Activated T-helper 2 cell treated with anti-CD3 and anti-CD28 coated beads, Interferon-gamma antibody, Interleukin-2, Interleukin-4, amounts not matched to agents 10 μg/mL and 5 μg/mL and 100 μg/mL, durations not matched to agents 14 hours and 24 hours and 36 hours (primary cell): Measurements from ENCODE around the gene WDR86. TPM values are rescaled to one million over a fixed set of nuclear protein-coding genes. Genes with fewer than 3 reads are reported as not detected.

ENCODE experiments used
- DNase-seq: peaks from one replicate; pipeline ENCODE4 v3.0.0; 2021; ENCODE audit warnings: low spot score
- H3K27ac Mint-ChIP-seq: one replicate; pipeline ENCODE4 v1.8.0; 2021; ENCODE audit warnings: mixed read lengths
- H3K27me3 Mint-ChIP-seq: one replicate; pipeline ENCODE4 v1.8.0; 2021; ENCODE audit warnings: low read depth, mixed read lengths
- H3K36me3 Mint-ChIP-seq: one replicate; pipeline ENCODE4 v1.8.0; 2021; ENCODE audit warnings: low read depth, mixed read lengths
- H3K4me1 Mint-ChIP-seq: one replicate; pipeline ENCODE4 v1.8.0; 2021; ENCODE audit warnings: low read depth, mixed read lengths
- H3K4me3 Mint-ChIP-seq: one replicate; pipeline ENCODE4 v1.8.0; 2021; ENCODE audit warnings: low read depth, mild to moderate bottlenecking, moderate library complexity, mixed read lengths
- H3K9me3 Mint-ChIP-seq: one replicate; pipeline ENCODE4 v1.8.0; 2021; ENCODE audit warnings: mixed read lengths
- intact Hi-C: fragments of 100-400 bp; cut with micrococcal nuclease; formaldehyde crosslinking; loops from one replicate; pipeline ENCODE4 v1.15.1; 2023
- total RNA-seq: library from RNA; stranded (reverse); gene quantifications from 2 replicates; pipeline ENCODE4 v1.2.3, GENCODE V29; 2022

Gene WDR86
- total RNA-seq, 1 donor from 2014 or later: not detected

DNA sequence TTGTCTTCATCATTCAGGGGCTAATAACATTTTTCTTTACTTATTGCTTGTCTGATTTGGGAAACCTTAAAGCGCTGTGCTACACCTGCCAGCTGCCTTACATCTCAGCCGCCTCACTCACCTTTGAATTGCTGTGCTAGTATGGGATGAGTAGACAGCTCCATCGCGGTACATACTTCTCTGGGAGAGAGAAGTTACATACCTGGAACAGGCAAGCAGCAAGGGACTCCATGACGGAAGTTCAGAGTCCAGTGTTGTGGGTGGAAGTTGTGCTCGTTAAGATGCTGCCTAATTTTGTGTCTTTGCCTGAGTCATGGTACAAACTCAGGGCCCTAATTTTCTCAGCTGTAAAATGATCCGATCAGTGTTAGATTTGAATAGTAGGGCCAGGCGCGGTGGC lies 66.3 kb downstream of the WDR86 start:
- H3K4me3 Mint-ChIP-seq: peak overlapping the region; percentile 82
- peaks cover 35% of the 10 kb centered on the region for H3K4me1 Mint-ChIP-seq
- peaks cover 9% of the 10 kb centered on the region for H3K9me3 Mint-ChIP-seq
- intact Hi-C loops: no loop called here
- DNase-seq: no peak
- no peaks in the 10 kb centered on the region for H3K27me3 Mint-ChIP-seq
- peak overlapping the region; percentile 83 for H3K27ac Mint-ChIP-seq
- peaks cover 33% of the 10 kb centered on the region for H3K36me3 Mint-ChIP-seq

DNA sequence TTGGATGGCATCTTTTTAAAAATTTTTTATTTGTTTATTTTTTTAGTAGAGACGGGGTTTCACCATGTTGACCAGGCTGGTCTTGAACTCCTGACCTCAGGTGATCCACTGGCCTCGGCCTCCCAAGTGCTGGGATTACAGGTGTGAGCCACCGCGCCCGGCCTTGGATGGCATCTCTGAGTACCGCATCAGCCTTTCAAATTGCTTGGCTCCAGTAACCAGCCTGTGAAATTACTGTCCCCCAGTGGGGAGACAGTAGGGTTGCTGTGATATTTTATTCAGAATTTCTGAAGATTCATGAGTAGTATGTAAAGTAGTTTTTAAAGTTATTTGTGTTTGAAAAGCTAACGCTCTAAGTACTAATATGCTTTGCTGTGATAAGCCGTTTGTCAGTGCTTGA lies 67.0 kb downstream of the WDR86 start:
- Mint-ChIP-seq H3K4me1 (peaks cover 32% of the 10 kb centered on the region), H3K27ac (peak overlapping the region; percentile 83), H3K36me3 (peaks cover 28% of the 10 kb centered on the region), H3K4me3 (peak overlapping the region; percentile 82), H3K9me3 (peaks cover 9% of the 10 kb centered on the region), H3K27me3 (no peaks in the 10 kb centered on the region)
- DNase-seq: no peak
- intact Hi-C loops: loop anchor here (1.0 kb wide), 1 partner anchor 7 kb away; no protein-coding TSS in a partner anchor

DNA sequence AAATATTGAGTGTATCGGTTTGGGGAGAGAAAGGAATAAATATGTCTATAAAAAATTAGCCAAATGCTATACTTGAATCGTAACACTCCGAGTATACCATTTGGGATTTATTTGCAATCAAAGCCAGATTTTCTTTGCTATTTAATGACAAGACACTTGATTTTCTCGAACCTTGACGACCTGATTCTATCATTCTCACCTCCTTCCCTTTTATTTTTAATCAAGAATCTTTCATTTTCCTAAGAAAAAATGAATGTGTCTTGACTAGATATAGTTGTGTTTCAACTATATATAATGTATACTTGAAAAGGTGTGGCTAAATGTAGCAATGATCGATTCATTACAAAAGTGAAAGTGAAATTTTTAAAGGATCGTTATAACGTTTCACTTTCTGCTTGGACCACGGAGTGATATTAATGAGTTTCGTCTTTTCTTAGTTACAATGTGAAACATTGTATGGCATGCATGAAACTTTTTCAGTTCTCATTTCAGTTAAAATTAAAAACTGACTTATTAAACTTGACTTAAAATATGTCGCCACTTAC lies 67.7 kb downstream of the WDR86 start:
- peak overlapping the region; percentile 83 for H3K27ac Mint-ChIP-seq
- intact Hi-C loops: loop anchor here (1.0 kb wide), 1 partner anchor 8 kb away; no protein-coding TSS in a partner anchor
- H3K36me3 Mint-ChIP-seq: peaks cover 25% of the 10 kb centered on the region
- DNase-seq: no peak
- H3K27me3 Mint-ChIP-seq: no peaks in the 10 kb centered on the region
- peaks cover 9% of the 10 kb centered on the region for H3K9me3 Mint-ChIP-seq
- peak overlapping the region; percentile 82 for H3K4me3 Mint-ChIP-seq
- peaks cover 30% of the 10 kb centered on the region for H3K4me1 Mint-ChIP-seq

DNA sequence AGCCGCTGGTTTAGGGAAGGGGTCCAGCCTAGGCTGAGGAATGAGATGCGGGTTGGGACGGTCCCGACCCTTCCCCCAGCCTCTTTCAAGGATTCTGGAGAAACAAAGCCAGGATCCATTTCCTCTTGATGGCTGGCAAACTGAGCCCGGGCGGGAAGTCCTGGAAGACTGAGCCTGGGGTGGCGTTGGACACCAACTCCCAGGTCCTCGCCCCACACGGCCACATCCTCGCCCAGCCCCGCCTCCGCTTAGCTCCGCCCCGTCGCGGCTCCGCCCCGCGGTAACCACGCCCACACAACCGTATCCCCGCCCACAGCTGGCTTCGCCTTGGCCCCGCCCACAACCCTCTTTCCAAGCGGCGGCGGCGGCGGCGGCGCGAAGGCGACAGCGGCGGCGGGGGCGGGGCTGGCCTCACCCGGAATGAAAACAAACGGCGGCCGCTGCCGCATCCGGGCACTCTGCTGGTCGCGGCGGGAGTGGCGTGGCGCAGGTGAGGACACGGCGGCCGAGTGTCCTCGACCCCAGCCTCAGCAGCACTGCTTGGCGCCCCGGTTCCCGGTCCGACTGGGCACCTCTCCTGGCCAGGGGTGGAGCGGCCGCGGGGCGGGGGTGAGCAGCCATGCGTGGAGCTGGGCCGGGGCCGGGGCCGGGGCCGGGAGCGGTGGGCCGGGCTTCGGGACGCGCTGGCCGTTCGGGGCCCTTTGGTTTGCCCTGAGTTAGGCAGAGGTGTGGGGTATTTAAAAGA lies 68.3 kb downstream of the WDR86 start, which contains the start of gene NUB1:
TSS of gene NUB1 (plus strand) at position 456 of the 745 bp plus-strand sequence. CDS start 3,538 bp downstream, outside the sequence.
- H3K27ac Mint-ChIP-seq: peak within 1 kb of the TSS; percentile 83
- peak; percentile 91 for DNase-seq
- H3K4me3 Mint-ChIP-seq: peak within 1 kb of the TSS; percentile 82

DNA sequence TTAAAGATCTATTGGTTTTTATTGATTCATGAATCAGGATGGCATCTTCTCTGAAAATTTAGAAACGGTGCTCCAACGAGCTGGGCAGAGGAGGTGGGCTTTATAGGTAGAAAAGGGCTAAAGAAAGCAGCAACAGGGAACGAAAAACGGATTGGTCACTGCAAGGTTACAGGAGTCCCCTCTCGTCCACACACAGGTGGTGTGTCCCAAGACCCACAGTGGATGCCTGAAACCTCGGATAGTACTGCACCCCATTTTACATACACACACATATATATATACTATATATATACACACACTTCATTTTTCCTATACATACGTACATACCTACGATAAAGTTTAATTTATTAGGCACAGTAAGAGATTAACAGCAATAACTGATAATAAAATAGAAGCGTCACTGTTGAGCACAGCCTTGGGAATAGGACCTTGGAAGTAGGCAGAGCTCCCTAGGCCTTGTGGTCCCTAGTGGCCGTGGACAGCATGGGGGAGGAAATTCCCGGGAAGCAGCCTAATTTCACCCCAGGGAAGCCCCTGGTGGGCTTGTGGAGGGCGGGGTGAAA lies 69.0 kb downstream of the WDR86 start:
- H3K9me3 Mint-ChIP-seq: peaks cover 9% of the 10 kb centered on the region
- no peaks in the 10 kb centered on the region for H3K27me3 Mint-ChIP-seq
- peaks cover 25% of the 10 kb centered on the region for H3K4me1 Mint-ChIP-seq
- no peak for DNase-seq
- peaks cover 15% of the 10 kb centered on the region for H3K36me3 Mint-ChIP-seq
- peak overlapping the region; percentile 35 for H3K4me3 Mint-ChIP-seq
- H3K27ac Mint-ChIP-seq: no peak overlapping the region
- intact Hi-C loops: no loop called here

More for the DNA sequence above, 68.3 kb downstream of the WDR86 start, which contains the start of gene NUB1:
- Mint-ChIP-seq H3K9me3 (peaks cover 9% of the 10 kb centered on the region), H3K36me3 (peaks cover 22% of the 10 kb centered on the region), H3K27me3 (no peaks in the 10 kb centered on the region), H3K4me1 (peaks cover 30% of the 10 kb centered on the region)
- intact Hi-C loops: loop anchor here (1.0 kb wide), 1 partner anchor 9 kb away; no protein-coding TSS in a partner anchor

DNA sequence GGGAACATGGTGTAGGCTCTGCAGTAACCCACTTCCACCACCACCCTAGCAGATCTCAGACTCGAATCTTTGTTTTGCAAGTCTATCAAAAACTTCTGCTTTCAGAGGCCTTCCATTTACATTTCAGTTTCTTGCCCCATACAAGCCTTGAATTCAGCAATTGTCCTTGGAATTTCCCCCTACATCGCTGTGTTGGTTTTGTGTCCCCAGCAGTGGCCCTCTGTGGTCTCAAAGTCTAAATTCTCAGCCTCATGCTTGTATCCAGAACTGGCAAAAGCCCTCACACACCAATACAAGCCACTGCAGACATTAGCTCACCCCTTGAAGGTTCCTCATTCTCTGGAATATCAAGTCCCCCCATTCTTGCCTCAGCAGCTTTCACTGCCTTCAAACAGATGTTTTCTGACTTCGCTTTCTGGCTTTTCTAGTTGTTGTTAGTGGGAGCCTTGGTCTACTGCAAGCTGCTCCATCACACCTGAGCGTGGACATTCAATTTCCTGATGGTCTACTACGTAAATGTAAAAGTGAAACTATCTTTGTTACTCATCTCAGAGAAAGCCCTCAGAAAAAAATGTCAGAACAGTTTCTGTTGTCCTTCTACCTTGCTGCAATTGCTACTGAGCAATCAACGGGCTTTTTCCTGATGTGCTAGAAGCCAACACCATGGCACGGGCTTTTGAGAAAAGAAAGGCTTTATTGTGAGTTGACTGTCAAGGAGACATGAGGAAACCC lies 70.0 kb downstream of the WDR86 start:
- no peak overlapping the region for H3K4me3 Mint-ChIP-seq
- peak overlapping the region; percentile 71 for H3K27ac Mint-ChIP-seq
- peaks cover 22% of the 10 kb centered on the region for H3K4me1 Mint-ChIP-seq
- intact Hi-C loops: no loop called here
- H3K27me3 Mint-ChIP-seq: no peaks in the 10 kb centered on the region
- peaks cover 9% of the 10 kb centered on the region for H3K9me3 Mint-ChIP-seq
- no peak for DNase-seq
- peaks cover 10% of the 10 kb centered on the region for H3K36me3 Mint-ChIP-seq

DNA sequence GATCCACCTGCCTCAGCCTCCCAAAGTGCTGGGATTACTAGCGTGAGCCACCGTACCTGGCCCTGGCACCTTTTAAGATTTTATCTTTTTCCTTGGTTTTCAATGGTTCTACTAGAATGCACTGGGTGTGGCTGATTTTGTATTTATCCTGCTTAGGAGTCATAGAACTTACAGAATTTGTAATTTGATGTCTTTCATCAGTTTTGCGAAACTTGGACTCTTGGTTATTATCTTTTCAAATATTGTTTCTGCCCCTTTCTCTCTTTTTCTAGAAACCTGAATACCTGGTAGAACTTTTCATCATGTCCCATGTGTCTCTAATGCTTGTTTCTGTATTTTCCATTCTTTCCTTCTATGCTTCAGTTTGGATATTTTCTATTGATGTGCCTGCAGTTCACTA lies 71.0 kb downstream of the WDR86 start:
- DNase-seq: no peak
- peaks cover 22% of the 10 kb centered on the region for H3K4me1 Mint-ChIP-seq
- H3K36me3 Mint-ChIP-seq: peaks cover 10% of the 10 kb centered on the region
- H3K9me3 Mint-ChIP-seq: peaks cover 9% of the 10 kb centered on the region
- no peak overlapping the region for H3K27ac Mint-ChIP-seq
- intact Hi-C loops: no loop called here
- H3K27me3 Mint-ChIP-seq: no peaks in the 10 kb centered on the region
- H3K4me3 Mint-ChIP-seq: no peak overlapping the region

DNA sequence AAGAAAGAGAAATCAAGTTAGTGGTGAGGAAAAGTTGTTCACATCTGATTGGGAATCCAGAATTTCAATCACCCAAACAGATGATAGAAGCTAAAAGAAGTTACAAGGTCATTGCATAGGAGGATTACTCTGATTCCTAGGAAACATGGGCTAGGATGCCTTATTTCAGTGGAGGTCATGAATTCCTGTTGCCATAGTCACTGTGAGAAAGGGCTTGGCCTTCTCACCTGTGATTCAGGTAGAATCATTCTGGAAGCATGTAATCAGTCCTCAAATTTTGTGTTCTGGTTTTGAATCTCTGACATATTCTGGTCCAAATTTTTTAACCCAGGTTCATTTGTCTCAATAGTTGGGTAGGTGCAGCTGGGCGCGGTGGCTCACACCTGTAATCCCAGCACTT lies 72.5 kb downstream of the WDR86 start:
- no peaks in the 10 kb centered on the region for H3K27me3 Mint-ChIP-seq
- intact Hi-C loops: no loop called here
- H3K27ac Mint-ChIP-seq: no peak overlapping the region
- DNase-seq: no peak
- no peak overlapping the region for H3K4me3 Mint-ChIP-seq
- H3K9me3 Mint-ChIP-seq: peaks cover 9% of the 10 kb centered on the region
- peaks cover 3% of the 10 kb centered on the region for H3K36me3 Mint-ChIP-seq
- peaks cover 15% of the 10 kb centered on the region for H3K4me1 Mint-ChIP-seq

DNA sequence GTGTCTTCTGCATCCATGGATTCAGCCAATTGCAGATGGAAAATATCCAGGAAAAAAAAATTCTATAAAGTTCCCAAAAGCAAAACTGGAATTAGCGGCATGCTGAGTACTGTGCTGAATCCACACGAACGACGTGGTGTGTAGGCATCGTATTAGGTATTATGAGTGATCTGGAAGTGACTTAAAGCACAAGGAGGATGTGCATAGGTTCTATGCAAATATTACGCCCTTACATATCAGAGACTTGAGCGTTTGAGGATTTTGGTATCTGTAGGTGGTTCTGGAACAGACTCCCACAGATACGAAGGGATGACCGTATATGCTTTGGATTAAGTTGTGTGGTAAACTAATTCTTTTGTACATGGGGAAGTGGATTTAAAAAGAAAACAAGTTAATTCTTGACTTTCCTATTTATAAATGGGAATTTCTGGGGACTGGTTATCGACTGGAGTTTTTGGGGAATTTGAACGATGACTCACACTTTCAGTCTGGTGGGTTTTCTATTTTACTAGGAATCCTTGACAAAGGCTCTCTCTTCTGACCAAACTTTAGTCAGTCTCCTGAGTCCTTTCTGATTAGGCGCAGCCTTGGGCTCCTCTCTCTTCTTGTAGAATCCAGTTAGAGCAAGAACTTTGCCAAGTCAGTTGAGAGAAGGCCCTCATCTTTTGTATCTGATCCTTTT lies 73.7 kb downstream of the WDR86 start:
- Mint-ChIP-seq H3K27ac (no peak overlapping the region), H3K4me3 (no peak overlapping the region), H3K4me1 (peaks cover 15% of the 10 kb centered on the region), H3K27me3 (no peaks in the 10 kb centered on the region), H3K9me3 (peaks cover 9% of the 10 kb centered on the region), H3K36me3 (peaks cover 3% of the 10 kb centered on the region)
- intact Hi-C loops: no loop called here
- DNase-seq: no peak

DNA sequence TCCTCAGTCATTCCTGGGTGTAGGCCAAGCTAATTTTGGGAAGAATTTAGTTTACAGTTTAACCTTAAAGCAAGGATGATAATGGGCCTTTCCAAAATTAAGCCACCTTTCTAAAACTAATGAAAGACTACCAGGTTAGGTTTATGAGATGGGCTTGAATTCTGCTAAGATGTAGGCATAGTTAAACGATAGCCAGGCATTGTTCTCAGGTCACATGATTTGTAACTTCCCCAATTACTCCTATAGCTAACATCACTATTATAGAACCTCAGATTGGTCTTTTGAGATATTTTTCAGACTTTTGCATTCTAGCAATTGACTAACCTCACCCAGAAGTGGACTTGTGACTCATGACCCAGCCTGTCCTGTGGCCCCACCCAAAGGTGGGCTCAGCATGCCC lies 75.2 kb downstream of the WDR86 start:
- no peak overlapping the region for H3K27ac Mint-ChIP-seq
- intact Hi-C loops: no loop called here
- no peaks in the 10 kb centered on the region for H3K27me3 Mint-ChIP-seq
- no peak for DNase-seq
- H3K4me3 Mint-ChIP-seq: no peak overlapping the region
- peaks cover 4% of the 10 kb centered on the region for H3K9me3 Mint-ChIP-seq
- H3K4me1 Mint-ChIP-seq: peaks cover under 1% of the 10 kb centered on the region
- H3K36me3 Mint-ChIP-seq: no peaks in the 10 kb centered on the region
